Ishikawa (cell line): ENCODE data around the gene VPS39.

Experiments
- CEBPB ChIP-seq: IDR thresholded peaks from 2 replicates; pipeline ENCODE4 v1.6.1; 2012
- CREB1 ChIP-seq: IDR thresholded peaks from 2 replicates; pipeline ENCODE4 v1.6.1; 2012; ENCODE audit warnings: low read depth
- FOXM1 ChIP-seq: IDR thresholded peaks from 2 replicates; pipeline ENCODE4 v1.6.1; 2012; ENCODE audit warnings: low read depth, borderline replicate concordance
- REST ChIP-seq: IDR thresholded peaks from 2 replicates; pipeline ENCODE4 v1.6.1; 2012; ENCODE audit warnings: low read depth, mild to moderate bottlenecking
- TAF1 ChIP-seq: IDR thresholded peaks from 2 replicates; pipeline ENCODE4 v1.6.1; 2012; ENCODE audit warnings: low read depth, mild to moderate bottlenecking
- TCF12 ChIP-seq: IDR thresholded peaks from 2 replicates; pipeline ENCODE4 v1.6.1; 2012; ENCODE audit warnings: low read depth
- USF1 ChIP-seq: IDR thresholded peaks from 2 replicates; pipeline ENCODE4 v1.6.1; 2012
- YY1 ChIP-seq: IDR thresholded peaks from 2 replicates; pipeline ENCODE4 v1.6.1; 2012; ENCODE audit warnings: low read depth
- TF ChIP-seq, protein P1 (sequence below): IDR thresholded peaks from 2 replicates; pipeline ENCODE4 v1.6.1; 2012

GRCh38 chr15:42210696-42211095, 2.6 kb upstream of the VPS39 start:
- TF ChIP-seq TCF12: no peak
- no peak for TF ChIP-seq TAF1
- TF ChIP-seq CEBPB: no peak
- no peak for TF ChIP-seq YY1
- TF ChIP-seq, protein P1, sequence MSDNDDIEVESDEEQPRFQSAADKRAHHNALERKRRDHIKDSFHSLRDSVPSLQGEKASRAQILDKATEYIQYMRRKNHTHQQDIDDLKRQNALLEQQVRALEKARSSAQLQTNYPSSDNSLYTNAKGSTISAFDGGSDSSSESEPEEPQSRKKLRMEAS: no peak
- TF ChIP-seq REST: no peak
- no peak for TF ChIP-seq FOXM1
- no peak for TF ChIP-seq USF1
- TF ChIP-seq CREB1: no peak
